Fibroblast of skin of right quadriceps (primary cell): ENCODE results near the gene TRIP12.
"Not testable (repeated sequence)": the region's sequence is repeated elsewhere in the genome, so short reads cannot be mapped to it uniquely, and the experiment has no call there.

Source experiments
- DNase-seq: peaks from one replicate; pipeline ENCODE4 v3.0.0-alpha.2; 2013

Gene TRIP12

DNA sequence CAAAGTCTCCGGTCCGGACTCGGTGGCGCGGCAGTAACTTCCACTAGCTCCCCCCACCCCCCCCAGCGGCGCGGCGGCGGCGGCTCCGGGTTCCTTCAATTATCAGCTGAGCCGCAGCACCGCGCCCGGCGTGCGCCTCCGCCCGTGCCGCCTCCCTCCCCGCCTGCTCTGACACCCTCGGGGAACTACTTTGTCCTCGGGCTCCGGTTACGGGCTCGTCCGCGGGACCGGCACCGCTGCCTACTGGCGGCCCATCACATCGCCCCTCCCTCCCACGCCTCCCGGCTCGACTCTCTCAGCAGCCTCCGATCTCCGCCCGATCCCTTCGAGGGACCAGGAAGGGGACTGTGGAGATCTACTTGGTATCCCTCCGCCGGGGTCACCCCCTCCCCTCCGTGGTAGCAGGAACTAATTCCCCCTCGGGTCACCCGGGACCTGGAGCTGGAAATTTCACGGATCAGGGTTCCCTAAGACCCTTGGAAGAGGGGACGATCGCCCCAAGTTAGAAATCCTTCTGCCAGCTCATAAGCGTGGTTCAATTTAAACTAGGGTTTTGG lies at the start of gene TRIP12:
TRIP12 (minus strand) TSS at position 118 of the 557 bp plus-strand sequence. CDS start 41,930 bp downstream, outside the sequence.
- peak; percentile 99 for DNase-seq

DNA sequence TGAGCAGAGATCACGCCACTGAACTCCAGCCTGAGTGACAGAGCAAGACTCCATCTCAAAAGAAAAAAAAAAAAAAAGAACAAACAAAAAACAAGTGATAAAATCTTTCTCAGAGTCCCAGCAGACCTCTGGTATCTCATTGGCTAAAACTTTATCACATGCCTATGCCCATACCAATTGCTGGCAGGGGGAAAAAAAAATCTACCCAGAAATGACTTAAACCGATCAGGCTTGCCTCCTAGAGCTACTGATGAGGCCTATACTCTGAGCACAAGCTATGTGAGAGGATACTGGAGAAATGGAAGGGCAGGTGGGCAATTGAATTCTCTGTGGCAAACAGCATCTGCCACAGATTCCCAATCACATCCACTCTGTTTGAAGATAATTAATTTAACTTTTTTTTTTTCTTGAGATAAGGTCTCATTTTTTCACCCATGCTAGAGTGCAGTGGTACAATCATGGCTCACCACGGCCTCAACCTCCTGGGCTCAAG lies 49.5 kb upstream of the TRIP12 start:
- no peak for DNase-seq

DNA sequence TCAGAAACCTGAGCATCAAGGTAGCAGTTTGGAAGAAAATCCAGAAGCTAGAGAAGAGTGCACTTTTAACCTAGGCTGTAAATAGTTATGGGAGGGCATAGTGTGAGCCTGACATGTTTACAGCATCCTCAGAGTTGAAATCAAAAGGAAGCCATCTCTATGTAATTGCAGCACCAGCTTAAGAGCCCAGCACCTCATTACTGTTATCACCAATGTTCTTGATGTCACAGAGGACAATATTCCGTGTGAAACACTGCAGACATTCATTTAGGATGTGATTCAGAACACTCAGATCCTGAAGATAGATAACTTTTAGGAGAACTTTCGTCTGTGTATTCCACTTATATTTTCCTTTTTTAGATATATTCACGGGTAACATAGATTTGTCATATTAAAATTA lies 48.6 kb upstream of the TRIP12 start:
- DNase-seq = no peak

DNA sequence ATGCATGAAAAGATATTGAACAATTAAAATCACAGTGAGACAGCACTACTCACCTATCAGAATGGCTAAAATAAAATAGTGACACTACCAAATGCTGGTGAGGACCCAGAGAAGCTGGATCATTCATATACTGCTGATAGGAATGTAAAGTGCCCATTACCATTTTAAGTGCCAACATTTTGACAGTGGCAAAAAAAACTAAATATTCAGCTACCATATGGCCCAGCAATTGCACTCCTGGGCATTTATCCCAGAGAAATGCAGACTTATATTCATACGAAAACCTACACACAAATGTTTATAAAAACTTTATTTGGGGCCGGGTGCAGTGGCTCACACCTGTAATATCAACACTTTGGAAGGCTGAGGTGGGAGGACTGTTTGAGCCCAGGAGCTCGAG lies 48.1 kb upstream of the TRIP12 start:
- DNase-seq = no peak

DNA sequence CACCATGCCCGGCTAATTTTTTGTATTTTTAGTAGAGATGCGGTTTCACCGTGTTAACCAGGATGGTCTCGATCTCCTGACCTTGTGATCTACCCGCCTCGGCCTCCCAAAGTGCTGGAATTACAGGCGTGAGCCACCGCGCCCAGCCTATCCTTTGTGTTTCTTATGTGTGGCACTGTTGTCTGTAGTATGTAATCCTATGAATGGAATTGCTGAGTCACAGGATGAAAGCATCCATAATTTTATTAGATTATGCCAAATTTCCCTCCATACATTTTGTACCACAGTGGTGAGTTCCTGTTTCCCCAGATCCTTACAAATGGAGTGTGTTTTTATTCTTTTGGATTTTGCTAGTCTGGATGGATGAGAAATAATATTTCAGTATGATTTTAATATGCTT lies 41.8 kb upstream of the TRIP12 start:
- DNase-seq = not testable (repeated sequence)

DNA sequence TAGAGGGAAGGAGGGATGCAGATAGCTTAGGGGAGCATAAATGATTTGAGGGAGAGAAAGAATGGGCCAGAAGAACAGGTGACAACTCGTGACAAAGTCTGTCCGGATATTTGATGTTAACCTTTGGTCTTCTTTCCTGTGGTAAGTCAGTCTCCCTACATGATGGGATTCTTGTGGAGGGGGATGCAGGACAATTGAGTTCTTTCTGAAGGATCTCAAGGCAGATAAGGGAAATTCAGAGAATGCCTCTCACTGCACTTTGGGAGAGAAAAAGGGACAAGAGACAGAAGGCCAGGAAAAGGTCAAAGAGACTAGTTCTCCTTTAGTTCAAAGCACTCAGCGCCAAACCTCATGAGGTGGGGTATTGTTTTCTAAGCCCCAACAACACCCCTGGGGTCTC lies 34.7 kb upstream of the TRIP12 start:
- no peak for DNase-seq

DNA sequence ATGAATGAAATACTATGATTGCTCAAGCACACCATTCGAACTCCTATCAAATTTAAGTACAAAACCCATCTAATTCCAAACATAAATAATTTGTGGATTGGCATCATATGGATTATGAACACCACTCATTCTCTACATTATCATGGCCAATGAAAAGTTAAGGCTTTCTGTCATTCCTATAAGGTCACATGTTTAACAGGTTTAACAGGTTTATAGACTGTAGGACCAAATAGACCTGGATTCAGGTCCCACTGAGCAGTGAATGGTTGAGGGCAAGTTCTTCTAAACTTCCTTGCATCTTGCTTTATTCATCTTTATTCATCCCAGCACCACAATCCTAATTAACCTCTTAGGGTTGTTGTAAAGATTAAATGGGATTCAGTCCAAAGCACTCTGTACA lies 33.9 kb upstream of the TRIP12 start:
- DNase-seq = no peak

DNA sequence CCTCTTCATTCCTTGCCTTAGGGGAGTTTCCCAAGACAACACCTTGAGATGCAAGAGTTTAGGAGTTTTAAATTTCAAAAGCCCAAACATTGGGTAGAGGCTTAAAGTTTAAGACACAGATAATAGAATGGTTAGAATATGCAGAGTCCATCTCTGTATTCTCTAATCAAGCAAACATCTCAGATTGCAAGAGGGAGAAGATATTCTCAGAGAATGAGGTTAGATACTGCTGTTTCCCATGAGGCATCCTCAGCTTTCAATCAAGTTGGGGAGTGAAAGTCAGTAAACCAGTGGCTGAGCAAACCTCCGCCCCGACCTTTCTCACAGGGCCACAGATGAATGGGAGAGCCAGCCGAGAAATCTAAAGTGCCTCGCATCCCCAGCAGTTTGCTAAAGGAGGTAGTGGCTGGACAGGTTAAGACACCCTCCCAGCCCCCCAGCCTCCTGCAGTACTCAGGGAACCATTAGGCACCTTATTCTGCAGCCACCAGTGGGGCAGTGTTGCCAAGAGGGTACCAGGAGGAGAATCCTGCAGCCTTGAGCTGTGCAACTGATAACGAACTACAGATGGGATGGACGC lies 30.5 kb upstream of the TRIP12 start:
- no peak for DNase-seq

DNA sequence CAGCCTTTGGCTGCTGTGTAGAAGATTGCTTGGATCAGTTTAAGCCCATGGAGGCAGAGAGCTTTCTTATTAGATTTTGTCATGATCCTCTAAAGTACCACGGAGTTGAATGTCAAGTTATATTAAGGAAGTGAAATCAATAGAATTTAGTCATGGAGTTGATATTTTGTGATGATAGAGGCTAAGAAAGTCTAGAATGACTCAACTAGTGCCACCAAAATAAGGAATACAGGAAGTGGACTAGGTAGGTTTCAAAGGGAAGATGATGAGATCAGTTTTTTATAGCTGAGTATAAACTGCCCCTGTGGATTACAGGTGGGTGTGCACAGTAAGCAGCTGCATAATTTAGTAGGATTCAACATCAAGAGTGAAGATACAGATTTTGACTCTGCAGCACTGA lies 25.7 kb upstream of the TRIP12 start:
- no peak for DNase-seq

DNA sequence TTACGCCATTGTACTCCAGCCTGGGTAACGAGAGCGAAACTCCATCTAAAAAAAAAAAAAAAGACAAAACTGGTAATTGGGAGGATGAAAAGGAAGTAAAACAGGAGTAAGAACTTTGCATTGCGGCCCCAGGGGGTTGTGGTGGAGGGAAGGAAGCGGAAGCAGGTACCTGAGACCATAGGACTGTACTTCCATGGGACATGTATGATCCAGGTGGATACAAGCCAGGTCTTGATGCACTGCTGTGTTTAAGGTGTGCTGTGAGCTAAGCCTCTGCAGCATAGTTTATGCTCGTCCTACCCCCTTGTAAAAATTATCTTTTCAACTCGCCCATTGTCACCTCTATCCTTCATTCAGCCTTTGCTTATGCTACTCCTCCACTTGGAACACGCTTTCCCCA lies 24.2 kb upstream of the TRIP12 start:
- DNase-seq = no peak

DNA sequence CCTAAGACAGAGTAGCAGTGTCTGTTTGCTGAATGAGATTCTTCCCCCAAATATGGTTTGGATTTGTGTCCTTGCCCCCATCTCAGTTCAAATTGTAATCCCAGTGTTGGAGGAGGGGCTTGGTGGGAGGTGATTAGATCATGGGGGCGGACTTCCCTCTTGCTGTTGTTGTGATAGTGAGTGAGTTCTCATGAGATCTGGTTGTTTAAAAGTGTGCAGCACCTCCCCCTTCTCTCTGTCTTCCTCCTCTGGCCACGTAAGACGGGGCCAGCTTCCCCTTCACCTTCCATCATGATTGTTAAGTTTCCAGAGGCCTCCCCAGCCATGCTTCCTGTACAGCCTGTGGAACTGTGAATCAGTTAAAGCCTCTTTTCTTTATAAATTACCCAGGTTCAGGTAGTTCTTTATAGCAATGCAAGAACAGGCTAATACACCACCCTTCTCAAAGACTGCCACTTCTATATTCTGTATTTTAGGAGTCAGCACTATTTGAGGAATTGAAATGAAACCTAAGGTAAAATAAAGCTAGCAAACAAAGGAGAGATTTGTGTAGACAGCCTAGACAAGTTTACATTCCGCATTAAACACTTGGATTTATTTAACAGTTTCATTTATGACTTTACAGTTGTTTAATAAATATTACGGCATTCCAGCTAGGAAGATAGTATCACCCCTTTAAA lies 22.1 kb upstream of the TRIP12 start:
- no peak for DNase-seq

DNA sequence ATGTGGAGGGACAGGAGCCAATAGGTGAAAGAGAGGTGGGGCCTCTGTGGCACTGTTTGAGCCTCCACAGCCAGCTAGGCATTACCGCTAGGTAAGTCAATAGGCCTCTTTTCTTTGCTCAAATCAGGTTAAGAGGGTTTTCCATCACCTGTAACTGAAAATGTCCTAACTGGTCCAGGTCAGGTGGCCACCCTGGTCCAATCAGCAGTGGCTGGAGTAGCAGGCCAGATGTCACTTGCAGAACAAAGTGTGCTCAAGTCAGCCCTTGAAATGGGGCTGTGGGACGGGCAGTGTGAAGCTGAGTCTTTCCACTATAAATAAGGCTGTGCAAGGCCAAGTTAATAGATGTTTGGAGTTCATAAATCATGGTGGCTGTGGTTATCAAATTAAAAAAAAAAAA lies 21.4 kb upstream of the TRIP12 start:
- DNase-seq = no peak

DNA sequence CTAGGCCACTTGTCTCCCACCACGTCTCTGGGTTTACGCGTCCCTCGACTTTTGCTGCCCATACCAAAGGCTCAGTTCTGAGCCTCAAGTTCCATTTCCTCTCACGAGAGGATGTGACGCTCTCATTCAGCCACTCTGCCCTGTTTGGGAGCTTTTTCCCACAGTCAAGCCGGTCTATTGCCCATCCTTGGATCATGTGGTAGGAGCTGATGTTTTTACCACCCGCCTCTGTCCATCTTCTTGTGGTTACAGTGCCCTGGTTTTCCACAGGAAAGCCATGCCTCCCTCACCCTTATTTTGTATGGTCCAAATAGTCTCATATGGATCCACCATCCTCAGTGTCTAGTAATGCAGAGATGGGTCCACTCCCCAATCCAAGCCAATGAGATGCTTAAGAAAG lies 20.9 kb upstream of the TRIP12 start:
- DNase-seq = no peak

DNA sequence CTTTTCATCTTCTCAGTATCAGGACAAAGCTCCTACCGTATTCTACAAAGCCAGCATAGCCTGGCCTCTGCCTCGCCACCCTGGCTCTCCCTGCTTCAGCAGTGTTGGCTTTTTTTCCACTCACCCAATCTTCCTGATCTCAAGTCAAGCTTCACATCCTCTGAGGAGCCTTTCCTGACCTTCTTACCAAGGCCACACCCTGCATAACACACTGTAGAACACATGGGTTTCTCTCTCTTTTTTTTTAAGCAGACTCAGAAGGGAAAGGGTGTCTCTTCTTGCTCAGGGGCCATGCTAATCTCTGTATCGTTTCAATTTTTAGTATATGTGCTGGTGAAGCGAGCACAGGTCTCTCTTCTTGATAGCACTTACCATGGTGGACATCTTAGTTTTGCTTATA lies 15.7 kb upstream of the TRIP12 start:
- DNase-seq = no peak

DNA sequence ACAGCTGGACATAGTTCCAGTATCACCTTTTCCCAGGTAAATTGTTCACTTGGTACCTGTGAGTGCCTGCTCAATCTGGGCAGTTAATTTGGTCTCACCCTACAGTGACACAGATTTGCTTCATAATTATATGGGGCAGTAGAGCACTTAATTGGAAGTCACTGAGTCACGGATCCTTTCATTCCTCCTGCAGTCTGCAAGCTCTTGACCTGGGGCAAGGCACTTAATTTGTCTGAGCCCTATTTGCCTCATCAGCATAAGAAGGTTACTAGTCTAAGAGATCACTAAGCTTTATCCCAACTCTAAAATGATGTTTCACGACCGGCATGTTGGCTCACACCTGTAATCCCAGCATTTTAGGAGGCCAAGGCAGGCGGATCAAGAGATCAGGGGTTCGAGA lies 9.4 kb upstream of the TRIP12 start:
- no peak for DNase-seq

DNA sequence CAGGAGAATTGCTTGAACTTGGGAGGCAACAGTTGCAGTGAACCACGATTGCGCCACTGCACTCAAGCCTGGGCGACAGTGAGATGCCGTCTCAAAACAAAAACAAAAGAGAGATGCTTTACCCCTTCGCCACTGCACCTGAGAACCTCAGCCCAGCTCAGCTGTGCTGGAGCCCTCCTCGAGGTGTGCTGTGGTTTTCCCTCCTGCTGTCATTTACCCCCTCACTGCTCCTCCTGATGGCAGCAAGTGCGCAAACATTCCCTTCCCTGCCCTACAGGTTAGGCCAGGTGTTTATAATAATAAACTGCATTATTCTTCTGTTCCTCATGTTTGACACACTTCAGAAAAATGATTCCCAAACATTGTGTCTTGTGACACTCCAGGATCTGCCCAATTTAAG lies 8.8 kb upstream of the TRIP12 start:
- DNase-seq = no peak

DNA sequence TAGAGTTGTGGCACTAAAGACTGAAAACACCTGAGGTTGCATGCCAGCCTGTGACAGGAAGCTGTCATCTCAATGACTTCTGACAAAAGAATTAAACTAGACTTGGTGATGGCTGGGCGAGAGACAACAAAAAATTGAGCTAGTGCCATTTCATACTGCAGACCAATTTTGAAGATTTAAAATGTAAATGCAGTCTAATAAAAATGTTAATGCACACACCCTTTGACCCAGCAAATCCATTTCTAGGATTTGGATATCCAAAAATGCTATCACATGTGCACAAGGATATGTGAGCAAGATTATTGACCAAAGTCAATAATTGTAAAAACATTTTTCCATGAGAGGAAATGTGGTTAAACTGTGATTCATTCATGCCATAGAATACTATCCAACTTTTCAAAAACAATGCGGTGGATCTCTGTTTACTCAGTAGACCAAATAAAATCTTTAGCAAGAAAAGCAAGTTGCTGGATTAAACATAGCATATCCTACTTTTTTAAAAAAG lies 6.1 kb upstream of the TRIP12 start:
- DNase-seq = peak; percentile 50

DNA sequence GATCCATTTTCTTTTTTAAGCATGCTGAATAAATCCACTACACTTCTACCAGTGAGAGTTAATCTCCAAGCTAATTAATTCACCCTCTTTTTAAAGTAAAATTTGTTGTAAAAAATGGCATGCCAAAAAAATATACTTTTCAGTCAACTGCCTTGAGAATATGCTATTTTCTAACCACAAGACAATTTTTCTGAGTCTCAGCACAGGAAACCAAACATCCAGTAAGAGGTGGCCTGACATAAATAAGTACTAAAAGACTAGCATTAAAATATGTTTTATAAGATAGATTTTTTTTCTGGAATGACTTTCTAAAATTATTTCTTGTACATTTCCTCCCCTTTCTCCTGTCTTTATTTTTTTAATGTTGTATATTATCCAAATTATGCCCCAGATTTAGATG lies 3.4 kb upstream of the TRIP12 start:
- no peak for DNase-seq

DNA sequence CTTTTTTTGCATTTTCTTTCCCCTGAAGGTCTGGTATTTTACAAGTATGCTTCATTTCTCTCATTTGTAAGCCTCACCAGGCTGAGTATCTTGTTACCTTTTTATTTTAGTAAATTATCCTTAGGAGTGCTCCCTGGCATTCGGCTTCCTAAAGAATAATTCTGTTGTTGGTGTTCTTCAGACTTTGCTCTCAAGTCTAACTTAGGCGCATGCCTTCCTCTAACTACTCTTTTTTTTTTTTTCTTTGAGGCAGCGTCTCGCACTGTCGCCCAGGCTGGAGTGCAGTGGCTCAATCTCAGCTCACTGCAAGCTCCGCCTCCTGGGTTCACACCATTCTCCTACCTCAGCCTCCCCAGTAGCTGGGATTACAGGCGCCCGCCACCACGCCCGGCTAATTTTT lies 2.7 kb upstream of the TRIP12 start:
- not testable (repeated sequence) for DNase-seq

DNA sequence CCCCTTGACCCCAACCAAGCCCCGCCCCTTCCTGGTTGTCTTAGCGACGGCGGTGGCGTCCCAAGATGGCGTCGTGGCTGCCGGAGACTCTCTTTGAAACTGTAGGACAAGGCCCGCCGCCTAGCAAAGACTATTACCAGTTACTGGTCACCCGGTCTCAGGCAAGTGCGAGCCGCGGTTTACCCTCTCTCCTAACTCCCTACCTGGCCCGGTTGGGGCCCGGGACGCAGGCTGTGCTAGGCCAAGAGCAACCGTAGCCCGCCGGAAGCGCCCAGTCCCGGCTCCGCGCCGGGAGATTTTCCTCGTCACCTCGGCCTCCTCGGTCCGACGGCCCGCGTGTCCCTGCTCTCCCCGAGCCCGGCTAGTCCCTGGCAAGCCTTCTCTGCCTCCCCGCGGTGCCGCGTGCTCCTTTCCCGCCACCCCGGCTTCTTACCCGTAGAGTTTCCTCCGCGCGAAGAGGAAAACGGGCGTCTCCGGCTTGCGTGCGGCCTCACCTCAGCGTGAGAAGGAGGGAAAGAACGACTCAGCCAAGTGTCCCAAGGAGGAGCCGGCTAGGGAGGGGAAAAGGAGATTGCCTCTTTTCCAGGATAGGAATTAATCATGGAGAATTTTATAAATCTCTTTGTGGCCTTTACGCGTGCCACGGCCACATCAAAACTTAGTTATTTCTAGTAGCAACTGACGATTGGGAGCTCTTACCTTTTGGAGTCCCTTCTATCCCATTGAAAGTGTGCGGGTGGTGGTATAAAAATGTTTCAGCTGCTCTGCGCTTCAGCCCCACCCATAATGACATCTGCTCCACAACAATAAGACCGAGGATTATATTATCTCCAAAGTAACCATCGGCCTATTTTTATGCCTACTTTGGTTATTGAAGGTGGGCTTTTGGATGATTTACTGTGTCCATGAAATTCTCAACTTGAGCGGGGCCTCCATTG lies 909 bp upstream of the TRIP12 start, which contains the start of gene FBXO36:
FBXO36 (plus strand) TSS at position 55 of the 938 bp plus-strand sequence; CDS start at position 66, 11 bp downstream.
- peak; percentile 57 for DNase-seq

DNA sequence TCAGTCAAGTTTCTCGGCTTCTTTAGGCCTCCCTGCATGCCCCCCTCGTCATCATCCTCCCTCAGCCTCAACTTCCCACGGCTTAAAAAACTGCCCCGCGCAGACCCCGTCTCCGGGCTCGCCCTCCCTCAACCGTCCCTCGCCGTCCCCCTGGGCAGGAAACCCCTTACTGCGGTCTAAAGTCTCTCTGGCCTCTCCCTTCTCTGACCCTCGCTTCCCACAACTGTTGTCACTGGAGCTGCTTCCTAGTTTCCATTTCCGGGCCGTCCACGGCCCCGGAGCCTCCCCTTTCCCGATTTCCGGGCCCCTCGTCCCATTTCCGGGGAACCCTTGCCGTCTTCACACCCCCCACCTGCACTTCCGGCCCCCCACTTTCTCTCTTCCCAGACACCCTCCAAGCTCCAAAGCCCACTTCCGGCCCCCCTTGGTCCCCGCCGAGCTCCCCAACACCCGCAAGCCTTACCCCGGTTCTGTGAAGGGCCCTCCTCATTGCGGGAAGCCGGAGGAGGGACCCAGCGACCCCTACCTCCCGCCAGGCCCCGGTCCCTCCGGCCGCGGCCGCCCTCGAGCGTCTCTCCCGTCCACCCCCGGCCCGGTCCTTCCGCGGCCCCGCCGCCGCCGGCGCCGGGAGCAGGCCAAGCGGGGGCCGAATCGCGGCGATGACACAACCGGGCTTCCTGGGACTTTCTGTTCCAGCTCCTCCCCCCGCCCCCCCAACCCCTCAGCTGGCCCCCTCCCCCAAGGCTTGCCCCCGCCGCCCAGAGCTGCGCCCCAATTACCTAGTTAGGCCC lies 513 bp downstream of the TRIP12 start:
- peak; percentile 61 for DNase-seq

DNA sequence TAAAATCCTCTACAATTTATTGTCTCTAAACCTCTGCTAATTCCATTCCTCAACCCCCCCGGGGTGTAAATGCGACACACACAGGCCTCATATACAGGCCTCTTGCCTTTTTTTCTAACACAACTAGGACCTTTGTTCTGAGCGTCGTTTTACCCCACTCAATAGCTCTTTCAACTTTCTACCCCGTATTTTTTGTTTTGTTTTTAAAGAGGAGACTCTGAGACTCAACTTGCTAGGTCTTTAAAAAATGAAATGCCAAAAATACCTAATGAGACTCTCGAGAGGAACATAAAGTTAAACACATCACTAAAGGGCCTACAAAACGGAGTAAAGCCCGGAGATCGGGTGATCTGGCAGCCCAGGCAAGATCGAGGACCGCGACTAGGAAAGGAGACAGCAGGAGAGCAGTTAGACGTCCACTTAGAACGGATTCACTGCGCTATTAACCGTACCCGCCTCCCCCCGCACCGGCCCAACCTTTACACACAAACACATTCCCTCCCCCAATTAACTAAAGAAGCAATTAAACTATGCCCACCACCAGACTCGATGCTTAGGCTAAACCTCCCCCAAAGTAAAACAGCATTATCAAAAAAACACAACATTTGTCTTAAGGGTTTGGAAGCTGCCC lies 1.7 kb downstream of the TRIP12 start:
- no peak for DNase-seq
